Left colon (tissue), 2 donors: ENCODE results near the gene TNFRSF18. TPM values are rescaled to one million over a fixed set of nuclear protein-coding genes. Genes with fewer than 3 reads are reported as not detected.

Experiments used
- ATAC-seq: fragments of 200-7000 bp; cut with Tn5 transposase; one replicate; pipeline ENCODE4 v1.9.1; 2020; ENCODE audit warnings: mild to moderate bottlenecking, moderate library complexity
- DNase-seq, 2 donors: peaks; one replicate each; pipeline ENCODE4 v3.0.0-alpha.2; 2020
- intact Hi-C, 2 donors: fragments of 100-400 bp; cut with DNase I in 1 of 2; cut with micrococcal nuclease in 1 of 2; formaldehyde crosslinking; loops; one replicate each; pipeline versions ENCODE4 v1.11.2 to v1.14.0; 2022; cut with DNase I, micrococcal nuclease
- total RNA-seq, 2 donors: library from RNA; stranded (reverse); fragmentation: NEBNext Ultra II Directional; extraction: Animal tissue kit (Norgen Biotek cat#: 25700); gene quantifications; one replicate each; pipeline ENCODE4 v1.2.1, GENCODE V29; 2021
- donor health status: DM: no; HTN: no; CAD: no.
- donor health status: DM: yes; HTN: yes; CAD: no.

Gene TNFRSF18
- total RNA-seq, 2 donors from 2014 or later = 0.64 to 3.7 TPM

DNA sequence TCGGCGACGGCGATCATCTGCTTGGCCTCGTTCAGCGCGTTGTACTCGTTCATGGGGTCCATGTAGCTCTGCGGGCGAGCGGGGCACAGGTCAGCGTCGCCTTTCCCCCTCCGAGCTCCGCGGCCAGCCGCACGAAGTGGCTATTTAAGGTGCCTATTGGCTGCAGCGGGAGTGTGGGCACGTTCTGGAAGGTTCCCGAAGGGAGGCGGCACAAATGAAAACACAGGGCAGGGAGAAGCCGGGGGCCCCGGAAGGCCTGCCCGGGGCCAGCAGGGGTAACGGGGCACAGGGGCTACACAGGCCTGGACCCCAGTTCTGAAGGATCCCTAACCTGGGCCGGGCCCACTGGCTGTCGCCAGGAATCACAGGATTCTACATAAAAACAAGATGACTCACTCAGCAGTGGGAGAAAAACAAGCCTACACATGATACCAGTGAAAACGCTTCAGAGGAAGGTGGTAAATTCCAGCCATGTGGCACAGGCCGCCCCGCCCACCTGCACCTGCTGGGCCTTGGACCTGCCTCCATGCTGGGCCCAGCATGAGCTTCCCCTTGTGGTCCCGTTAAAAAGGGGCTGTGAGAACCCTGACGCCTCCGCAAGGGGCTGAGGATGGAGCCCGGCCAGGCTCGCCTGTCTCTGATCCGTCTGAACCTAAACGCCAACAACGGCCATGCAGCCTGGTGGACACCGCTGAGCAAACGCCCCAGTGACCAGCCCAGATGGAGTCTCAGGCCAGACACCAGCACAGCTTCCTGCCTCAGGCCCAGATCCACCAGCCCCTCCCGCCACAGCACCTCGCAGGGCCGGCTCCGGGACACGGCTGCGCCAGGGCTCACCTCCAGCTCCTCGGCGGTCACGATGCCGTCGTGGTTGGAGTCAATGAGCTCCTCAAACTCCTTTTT lies 11.5 kb upstream of the TNFRSF18 start:
- no peak for DNase-seq
- ATAC-seq = peak; percentile 24
- intact Hi-C loops = no loop called here

DNA sequence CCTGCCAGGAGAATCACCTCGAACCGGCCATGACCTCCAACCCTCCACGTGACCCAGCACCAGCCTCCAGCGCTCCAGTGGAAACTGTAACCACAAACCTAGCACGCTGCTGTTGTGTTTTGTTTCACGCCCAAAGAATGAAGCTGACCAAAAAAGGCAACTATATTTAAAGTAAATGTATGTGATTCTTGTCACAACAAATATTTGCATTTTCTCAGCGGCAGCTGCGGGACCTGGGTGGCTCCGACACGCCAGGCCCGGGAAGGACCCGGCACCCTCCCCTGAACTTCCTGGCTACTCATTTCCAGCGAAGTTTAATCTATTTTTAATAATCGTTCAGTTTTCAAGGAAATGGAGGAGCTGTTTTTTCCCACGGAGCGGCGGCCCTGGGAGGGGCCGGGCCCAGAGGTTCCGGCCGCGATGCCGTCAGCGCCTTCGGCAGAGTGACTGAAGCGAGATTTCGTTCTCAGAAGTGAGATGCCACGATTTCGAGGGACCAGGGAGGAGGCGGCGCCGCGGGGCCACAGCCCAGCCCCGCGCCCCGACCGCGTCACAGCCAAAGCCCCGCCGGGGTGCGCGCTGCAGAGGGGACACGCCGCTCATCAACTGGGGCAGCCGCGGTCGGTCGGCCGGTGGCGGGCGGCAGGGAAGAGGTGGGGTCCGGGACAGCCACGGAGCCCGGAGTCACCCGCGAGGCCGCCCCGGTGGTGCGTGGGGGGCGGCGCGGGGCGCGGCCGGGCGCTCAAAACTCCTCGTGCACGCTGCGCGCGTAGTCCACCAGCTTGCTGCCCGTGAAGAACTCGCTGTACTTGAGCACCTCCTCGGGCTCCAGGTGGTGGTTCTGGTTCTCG lies 10.6 kb upstream of the TNFRSF18 start:
- ATAC-seq (no peak), DNase-seq (no peak)
- intact Hi-C loops = no loop called here

DNA sequence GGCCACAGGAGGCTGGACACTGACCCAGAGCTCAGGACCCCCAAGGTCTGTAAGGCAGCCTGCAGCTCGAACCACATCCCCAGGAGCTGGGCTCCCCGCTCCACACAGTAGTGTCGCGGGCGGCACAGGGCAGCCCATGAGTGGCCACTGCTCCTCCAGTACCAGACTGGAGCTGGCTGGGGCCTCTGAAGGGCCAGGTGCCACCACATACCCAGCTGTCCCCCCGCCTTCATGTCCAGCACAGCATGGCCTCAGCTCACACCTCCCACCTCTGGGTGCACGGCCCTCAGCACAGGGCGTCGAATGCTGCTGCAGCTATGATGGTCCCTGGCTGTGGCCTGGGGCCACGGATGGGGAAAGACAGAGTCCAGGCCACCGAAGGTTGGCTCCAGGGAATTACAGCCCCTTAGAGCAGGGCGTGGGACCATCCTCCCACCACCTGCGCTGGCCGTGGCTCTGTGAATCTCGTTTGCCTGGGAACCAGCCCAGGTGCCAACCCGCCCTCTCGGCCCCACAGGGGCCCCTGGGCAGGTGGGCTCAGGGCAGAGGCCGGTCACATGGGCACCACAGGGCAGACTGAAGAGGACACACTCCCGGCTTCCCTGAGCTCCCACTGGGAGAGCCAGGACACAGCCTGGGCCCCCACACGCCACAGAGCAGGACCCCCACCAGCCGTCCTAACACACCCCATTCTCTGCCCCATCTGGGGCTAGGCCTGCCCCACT lies 9.7 kb upstream of the TNFRSF18 start:
- ATAC-seq (peak; percentile 8), DNase-seq (no peak)
- intact Hi-C loops = no loop called here

DNA sequence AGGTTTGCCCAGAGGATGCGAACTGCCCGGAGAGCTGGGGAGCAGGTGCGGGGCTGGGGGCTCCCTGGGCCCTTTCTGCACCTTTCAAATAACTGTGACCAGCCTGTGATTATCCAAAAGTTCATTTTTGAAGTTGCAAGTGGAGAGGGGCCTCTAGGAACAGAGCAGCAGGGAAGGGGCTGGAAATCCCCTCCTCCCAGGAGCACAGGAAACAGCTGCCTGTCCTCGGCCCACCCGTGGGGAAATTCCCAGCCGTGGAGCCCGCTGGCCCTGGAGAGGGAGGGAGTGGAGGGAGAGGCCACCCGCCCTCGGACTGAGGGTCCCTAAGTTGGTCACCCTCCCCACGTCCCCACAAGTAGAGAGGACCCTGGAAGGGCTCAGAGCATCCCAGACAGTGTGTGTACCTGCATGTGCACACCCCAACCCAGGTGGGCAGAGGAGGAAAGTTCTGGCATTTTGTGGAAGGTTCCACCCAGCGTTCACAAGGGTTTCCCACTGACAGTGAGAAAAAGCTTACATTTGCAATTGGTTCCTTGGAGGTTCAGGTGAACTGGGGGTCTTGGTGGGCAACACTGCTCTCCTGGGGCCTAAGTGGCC lies 8.8 kb upstream of the TNFRSF18 start:
- intact Hi-C loops = no loop called here
- no peak for DNase-seq
- ATAC-seq = no peak

DNA sequence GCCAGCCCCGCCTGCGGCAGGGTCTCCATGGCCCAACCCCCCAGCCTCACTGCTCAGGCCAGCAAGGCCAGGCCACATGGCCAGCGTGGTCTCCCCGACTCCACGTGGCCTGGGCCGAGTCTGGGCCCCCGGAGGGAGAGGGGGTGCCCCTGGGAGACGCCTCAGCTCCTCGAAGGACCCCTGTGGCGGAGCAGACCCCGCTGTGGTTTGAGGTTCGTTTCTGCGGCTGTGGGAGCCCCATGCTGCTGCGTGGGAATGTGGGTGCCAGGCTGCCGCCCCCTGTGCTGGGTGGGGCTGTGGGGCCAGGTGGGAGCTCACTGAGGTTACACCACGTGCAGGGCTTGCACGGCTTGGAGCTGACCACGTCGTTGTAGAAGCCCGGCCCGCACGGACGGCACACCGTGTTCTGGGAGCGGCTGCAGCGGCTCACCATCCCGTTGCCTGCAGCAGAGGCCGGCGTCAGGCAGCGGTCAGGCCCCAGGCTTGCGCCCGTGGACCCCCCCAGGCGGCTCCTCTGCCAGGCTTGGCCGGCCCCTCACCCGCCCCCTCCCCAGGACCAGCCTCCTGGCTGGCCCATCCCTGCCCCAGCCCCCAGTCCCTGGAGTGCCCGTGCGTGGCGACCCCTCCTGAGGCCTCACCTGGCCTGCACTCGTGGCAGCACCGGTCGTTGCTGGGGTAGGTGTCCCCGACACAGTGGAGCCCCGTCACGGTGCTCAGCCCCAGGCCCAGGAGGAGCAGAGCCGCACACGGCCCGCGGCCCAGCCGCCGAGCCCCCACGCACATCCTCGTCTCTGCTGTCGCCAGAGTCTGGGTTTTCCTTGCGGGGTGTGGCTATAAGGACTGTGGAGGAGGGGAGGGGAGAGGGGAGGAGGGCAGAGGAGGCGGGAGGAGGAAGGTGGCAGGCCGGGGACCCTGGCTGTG lies 7.2 kb upstream of the TNFRSF18 start, which contains the start of gene TNFRSF4:
Gene TNFRSF4, minus strand, starts transcription at position 809 of the 921 bp plus-strand sequence. Its CDS starts 26 bp downstream, at position 783.
- intact Hi-C loops = no loop called here
- ATAC-seq (peak; percentile 39), DNase-seq (no peak)

DNA sequence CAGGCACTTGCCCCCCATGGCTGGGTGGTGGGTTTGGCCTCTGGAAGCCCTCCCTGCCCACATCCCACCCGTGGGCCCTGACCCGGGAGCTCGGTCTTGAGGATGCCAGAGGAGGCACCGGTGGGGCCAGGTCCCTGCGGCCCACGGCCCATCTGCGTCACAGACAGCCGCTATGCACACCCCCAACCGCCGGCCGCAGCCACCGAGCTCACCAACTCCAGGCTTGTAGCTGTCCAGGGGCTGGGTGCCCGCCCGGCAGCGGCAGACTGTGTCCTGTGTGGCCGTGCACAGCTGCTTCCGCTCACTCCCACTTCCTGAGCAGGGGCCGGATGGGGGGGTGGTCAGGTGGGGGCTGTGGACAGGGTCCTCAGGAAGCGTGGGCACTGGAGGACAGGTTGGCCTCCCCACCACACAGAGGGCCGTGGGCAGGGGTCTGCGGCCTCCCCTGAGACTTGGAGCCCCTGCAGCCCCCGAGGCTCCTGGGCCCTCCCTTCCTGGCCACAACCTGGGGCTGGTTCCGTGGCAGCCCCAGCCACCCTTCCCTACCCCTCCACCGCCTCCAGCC lies 6.5 kb upstream of the TNFRSF18 start:
- intact Hi-C loops = no loop called here
- ATAC-seq (peak; percentile 16), DNase-seq (peak in 1 of 2 donors; percentile 60)

DNA sequence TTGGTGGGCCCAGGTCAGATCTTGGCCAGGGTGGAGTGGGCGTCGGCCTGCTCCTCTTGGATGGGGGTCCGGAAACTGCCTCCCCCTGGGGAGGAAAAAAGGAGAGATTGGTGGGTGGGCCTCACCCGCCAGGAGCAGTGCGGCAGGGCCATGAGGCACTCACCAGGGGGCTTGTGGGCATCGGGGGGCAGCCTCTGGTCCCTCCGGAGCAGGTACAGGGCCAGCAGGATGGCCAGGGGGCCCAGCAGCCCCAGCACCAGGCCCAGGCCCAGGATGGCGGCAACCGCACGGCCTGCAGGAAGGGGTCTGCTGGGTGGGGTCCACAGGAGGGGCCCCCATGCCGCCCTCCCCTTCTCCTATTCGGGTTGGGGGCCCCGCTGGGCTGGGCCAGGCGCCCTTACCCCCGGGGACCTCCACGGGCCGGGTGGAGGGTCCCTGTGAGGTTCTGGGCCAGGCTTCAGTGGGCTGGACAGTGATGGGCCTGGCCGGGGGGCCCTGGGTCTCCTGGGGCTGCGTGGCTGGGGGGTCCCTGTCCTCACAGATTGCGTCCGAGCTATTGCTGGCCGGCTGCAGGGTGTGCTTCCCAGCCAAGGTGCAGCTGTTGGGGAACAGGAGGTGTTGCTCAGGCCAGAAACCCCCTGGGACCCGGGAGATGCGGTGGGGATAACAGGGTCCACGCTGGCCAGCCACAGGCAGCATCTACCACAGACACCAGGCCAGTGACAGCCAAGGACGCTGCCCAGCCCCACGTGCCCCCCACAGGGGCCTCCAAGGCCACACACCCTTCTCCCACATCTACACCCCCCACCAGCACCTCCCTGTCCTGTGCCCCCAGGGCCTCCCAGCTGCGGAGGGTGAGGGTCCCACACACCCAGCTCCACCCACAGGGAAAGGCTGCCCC lies 5.4 kb upstream of the TNFRSF18 start:
- ATAC-seq (no peak), DNase-seq (peak in 1 of 2 donors; percentile 4)
- intact Hi-C loops = no loop called here

DNA sequence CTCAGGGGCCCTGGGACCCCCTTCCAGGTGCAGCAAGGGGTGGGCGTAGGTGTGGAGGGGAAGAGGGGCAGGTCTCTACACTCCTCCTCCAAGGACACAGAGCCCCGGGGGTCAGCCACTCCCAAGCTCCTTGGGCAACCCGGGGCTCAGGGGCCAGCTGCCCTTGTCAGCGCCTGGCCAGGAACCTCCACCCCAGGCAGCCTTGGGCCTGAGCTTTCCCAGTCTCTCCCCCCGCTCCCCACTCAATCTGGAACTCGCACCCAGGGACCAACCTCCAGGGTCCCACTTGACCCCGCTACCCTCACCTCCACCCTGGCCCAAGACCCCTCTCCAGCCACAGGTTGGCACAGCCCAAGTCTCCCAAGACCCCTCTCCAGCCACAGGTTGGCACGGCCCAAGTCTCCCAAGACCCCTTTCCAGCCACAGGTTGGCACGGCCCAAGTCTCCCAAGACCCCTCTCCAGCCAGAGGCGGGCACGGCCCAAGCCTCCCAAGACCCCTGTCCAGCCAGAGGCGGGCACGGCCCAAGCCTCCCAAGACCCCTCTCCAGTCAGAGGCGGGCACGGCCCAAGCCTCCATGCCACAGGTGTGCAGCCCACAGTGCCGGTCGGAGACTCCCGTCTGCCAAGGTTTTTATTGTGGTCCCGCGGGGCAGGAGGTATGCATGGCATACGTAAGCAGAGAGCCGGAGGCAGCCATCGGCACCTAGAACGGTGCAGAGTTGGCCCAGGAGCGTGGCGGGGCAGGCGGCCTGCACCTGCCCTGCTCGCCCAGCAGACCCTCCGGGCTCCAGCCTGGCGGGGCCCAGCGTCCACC lies 4.5 kb upstream of the TNFRSF18 start:
- DNase-seq (peak; percentile 6 to 22), ATAC-seq (no peak)
- intact Hi-C loops = no loop called here

DNA sequence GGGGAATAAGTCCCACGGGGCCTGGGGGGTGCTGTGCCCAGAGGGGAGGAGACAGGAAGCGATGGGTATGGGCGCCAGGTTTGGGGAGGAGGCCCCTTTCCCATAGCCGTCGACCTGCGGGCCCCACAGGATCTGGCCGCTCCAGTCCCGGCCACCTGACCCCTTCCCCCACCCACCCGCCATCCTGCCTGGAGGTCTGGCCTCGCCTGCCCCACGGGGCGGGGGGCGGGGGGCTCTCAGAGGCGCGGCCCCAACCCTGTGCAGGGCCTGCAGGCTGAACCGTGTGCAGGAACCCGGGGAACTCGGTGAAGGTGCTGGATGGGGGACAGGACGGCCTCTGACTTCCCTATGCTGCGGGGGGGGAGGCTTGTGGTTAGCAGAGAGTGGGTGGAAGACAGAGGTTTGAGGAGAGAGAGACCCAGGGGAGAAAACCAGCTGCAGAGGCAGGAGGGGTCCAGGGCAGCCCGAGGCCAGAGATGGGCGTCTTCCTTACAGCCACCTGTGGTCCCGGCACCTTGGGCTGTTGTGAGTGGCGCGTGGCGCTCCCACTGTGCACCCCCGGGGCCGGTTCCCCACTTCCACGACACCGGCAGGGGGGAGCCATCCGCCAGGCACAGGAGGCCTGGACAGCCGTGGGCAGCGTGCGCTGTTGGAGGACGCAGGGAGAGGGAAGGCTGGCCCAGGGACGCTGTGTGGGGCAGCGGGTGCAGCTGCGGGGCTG lies 2.5 kb upstream of the TNFRSF18 start:
- ATAC-seq = no peak

DNA sequence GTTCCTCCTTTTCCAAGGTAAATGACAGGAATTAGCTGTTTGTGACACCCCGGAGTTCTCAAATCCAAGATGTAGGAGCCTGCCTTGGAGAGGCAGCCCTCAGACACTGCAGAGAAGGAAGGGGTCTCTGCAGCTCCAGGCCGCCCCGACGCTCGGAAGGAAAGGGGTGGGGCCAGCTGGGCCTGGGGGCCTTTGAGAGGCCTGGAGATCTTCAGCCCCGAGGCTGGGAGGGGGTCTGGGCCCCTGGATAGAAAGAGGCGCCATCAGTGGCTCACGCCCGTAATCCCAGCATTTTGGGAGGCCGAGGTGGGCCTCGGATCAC lies 1.1 kb upstream of the TNFRSF18 start:
- ATAC-seq = no peak
- intact Hi-C loops = no loop called here
- peak in 1 of 2 donors; percentile 9 for DNase-seq

More for the DNA sequence above, 2.5 kb upstream of the TNFRSF18 start:
- peak in 1 of 2 donors; percentile 45 for DNase-seq
- intact Hi-C loops = no loop called here

DNA sequence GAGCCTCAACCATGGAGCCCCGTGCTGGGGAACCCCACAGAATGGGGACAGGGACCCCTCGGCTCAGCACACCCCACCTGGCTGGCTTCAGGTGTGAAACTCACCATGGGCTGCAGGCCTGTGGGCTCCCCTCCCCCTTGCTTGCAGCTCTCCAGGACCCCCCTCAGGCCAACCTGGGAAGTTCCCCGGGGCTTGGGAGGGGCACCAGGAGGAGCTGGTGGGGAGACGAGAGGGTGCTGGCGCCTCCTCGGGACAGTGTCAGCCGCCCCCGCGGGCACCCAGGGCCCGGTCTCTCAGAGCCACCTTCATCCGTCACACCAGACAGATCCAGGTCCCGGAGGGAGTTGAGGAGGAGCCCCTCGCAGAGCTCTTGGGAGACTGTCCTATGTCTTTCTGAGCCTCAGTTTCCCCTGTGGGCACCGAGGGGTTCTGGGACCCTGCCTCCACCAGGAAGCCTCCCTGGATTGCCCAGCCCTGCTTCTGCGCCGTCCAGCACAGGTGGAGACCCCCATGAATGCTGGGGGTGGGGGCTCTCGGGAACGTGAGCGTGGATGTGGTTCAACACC lies 657 bp upstream of the TNFRSF18 start:
- DNase-seq (peak in 1 of 2 donors; percentile 16), ATAC-seq (no peak)
- intact Hi-C loops = no loop called here

DNA sequence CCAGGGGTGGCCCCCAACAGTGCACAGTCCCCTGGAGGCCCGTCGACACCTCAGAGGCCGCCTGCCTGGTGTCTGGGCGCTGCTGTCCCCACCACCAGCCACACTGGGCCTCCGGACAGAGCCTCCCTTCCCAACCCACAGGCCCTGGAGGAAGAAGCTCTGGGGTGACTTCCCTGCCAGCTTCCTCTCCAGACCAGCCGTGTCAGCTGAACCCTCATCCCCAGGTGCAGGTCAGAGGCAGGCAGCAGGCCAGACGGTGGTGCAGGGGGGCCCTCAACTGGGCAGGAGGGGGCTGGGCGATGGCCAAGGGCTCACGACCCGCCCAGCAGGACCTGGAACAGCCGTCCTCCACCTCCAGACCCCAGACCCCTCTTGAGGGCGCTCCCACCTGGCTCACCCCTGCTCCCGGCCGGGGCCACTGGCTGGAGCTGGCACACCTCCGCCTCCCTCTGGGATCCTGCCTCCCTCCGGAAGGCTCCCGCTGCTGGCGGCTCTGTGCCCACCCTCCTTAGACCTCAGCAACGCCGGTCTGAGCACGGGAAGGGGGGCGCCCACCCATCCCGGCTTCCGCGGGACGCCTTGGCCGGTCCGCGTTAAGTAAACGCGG lies 520 bp downstream of the TNFRSF18 start:
- DNase-seq = peak in 1 of 2 donors; percentile 24
- no peak for ATAC-seq
- intact Hi-C loops = no loop called here

DNA sequence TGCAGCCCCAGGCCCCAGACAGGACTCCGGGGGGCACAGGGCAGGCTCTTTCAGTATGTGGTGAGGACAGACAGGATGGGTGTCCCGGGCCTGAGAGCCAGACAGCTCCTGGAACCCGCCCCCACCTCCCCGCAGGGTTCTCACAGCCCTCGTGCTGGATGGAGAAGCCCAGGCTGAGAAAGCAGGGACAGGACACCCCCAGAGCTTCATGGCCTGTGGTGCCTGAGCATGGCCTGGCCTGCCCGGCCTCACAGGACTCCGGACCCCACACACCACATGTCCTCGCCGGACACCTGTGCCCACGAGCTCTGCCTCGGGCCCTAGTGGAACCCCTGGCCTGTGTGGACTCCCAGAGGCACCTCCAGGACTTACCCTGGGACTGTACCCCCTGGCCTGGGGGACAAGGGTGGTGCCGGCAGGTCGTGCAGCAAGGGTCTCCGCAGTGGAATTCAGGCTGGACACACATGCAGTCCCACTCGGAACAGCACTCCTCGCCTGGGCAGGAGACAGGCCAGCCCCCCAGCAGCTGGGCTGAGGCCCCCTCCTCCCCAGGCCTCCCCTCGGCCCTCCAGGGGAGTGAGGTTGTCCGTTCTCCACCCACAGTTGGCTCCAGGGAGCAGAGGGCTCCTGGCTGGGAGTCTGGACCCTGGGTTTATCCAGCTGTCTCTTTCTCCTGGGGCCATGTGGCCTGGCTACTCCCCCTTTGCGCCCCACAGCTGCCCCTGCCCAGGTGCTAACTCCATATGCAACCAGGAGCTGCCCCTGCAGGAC lies 1.2 kb downstream of the TNFRSF18 start:
- peak in 1 of 2 donors; percentile 6 for DNase-seq
- intact Hi-C loops = no loop called here
- ATAC-seq = no peak
